Left ventricle myocardium superior (tissue), 1 donor: ENCODE results near the gene KIAA1217. TPM values are rescaled to one million over a fixed set of nuclear protein-coding genes. Genes with fewer than 3 reads are reported as not detected.

Source experiments
- ATAC-seq: fragments of 200-7000 bp; cut with Tn5 transposase; one replicate; pipeline ENCODE4 v1.9.1; 2020; ENCODE audit warnings: mild to moderate bottlenecking, moderate library complexity
- DNase-seq: peaks from one replicate; pipeline ENCODE4 v3.0.0-alpha.2; 2020
- intact Hi-C: fragments of 100-400 bp; cut with micrococcal nuclease; formaldehyde crosslinking; loops from one replicate; pipeline ENCODE4 v1.11.0; 2022
- total RNA-seq: library from RNA; stranded (reverse); fragmentation: NEBNext Ultra II Directional; extraction: Animal tissue kit (Norgen Biotek cat#: 25700); gene quantifications from one replicate; pipeline ENCODE4 v1.2.1, GENCODE V29; 2021
- donor health status: DM: no; HTN: yes; CAD: no; lungs with severe emphysema.

Gene KIAA1217
- total RNA-seq, 1 donor from 2014 or later, result 46.6 TPM

DNA sequence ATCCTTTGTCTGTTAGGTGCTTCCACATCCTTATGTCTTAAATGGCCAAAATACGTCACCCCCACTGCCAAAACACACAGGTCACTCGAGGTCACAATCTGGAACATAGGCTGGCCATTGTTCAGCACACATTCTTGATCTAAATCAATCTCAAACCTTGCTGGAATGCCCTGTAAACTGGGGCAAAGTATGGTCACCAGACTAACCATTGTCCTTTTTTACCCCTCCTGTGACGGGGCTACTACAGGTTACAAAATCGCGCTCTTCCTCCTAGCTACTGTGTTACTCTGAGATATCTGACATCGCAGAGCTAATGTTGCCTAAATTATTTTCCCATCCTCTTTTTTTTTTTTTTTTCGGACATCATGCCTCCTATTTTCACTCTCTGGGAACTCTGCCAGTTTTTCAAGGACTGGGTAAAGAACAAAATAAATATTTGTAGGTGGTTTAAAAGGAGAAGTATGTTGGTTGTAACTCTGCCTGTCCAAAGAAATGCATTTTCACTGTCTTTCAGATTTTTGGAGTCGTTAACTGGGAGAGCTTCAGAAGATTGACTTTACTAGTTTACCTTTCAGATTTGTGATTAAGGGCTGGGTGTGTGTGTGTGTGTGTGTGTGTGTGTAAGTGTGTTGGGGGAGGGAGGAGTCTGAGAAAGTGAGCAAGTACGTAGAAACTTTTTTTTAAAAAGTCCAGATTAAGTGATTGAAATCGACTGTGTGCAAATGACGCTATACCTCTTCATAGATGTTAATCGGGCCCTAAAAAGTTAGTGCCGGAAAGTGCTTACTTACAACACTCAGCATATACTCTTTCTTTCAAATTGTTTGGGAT, 942 bp upstream of the KIAA1217 start:
- DNase-seq (no peak), ATAC-seq (peak; percentile 68)
- intact Hi-C loops, result no loop called here

DNA sequence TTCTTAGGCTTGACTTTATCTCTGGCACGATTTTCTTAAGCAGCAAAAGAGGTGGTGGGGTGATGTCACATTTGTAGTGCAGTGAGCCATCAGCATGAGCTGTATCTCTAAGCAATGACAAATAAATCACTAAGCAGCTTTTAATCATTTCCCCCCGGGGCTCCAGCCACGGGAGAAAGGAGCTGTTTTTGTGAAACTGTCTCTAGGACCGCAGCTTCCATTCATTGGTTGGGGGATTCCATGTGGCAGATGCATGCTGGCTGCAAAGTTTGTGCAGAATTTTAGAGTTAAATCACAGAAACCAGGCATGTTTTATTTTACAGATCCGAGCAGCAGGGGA, 464 bp downstream of the KIAA1217 start:
- ATAC-seq, result peak; percentile 10
- intact Hi-C loops, result no loop called here
- DNase-seq, result no peak

DNA sequence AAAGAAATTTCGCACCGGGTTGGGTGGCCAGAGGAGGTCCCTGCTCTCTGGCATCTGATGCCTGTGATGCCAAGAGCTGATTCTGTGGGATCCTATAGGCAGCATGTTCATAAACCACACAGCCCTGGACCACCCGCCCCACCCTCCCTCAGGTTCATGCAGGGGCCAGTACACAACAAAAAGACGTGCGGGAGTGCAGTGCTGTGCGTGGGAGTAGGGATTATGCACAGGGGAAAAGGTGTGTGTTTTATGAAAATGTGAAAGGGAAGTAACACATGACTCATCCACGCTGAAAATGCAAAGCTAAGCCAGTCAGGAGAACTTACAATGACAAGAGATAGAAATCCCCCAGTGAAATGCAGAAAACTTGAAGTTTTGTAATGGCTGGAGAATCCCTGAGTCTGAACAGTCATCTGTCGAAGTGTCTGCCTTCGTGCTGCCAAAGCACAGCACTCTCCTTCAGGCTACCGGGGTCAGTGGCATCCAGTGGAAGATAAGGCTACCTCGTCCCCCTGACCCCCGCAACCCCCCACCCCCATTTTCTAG, 1.1 kb downstream of the KIAA1217 start:
- no peak for DNase-seq
- peak; percentile 11 for ATAC-seq

DNA sequence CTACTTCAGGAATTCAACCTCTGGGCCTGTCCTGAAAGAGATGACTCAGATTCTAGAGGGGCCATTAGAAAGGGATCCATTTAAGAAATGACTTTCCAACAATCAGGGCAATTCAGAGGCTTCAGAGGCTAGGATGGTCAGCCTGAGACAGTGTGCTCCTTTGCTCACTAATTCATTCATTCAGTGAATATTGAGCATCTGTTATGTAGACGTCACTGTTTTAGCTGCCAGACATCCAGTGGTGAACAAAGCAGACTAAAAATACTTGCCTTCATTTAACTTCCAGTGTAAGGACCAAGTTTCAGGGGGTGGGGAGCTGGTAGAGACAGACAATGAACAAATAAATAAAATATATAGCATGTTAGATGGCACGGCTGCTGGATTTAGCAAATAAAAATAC, 1.6 kb downstream of the KIAA1217 start:
- intact Hi-C loops, result no loop called here
- ATAC-seq (no peak), DNase-seq (no peak)

More for the DNA sequence above, 1.1 kb downstream of the KIAA1217 start:
- intact Hi-C loops, result no loop called here

DNA sequence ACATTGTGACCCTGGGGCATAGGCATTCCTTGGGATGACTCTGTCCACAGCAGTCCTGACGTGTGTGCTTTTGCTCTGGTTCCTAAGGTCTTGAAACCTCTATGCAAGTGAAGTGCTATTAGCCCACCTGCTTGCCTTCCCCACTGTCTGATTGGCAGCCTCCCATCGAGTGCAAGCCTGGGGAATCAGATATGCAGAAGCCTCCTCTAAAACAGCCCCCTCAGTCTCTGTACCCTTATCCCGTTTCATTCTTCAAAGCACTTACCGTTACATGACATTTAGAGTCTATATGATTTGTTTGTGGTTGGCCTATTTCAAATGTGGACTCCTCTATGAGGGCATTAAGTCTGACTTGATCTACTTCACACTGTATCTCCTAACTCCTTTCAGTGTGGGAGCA, 4.3 kb downstream of the KIAA1217 start:
- ATAC-seq (no peak), DNase-seq (no peak)
- intact Hi-C loops, result no loop called here

DNA sequence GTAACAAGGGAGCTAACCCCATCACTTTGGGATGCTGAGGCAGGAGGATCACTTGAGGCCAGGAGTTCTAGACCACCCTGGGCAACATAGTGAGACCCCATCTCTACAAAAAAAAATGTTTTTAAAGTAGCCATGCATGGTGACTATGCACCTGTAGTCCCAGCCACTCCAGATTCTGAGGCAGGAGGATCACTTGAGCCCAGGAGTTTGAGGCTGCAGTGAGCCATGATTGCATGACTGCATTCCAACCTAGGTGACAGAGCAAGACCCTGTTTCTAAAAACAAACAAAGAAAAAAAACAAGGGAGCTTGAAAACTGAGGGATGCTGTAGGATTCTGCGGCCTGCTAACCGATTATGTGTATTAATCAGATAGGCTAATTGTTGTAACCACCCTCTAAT, 4.9 kb downstream of the KIAA1217 start:
- DNase-seq (no peak), ATAC-seq (no peak)
- intact Hi-C loops, result no loop called here

DNA sequence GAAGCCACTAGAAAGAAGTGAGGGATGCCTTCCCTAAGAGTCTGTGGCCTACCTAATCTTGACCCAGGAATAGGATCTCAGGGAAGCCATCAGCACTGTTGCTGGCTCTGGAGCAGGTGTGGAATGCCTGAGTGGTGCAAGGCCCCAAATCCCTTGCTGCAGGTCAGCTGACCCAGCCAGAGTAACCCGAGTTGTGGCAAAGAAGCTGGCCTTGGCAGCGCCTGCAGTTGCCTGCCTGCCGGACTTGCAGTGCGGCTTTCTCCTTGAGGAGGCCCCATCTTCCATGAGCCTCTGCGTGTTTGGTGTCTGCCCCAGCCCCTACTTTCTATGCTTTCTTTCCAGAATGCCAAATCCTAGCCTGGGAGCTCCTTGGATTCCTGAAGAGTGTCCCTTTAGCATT, 5.8 kb downstream of the KIAA1217 start:
- peak; percentile 34 for DNase-seq
- intact Hi-C loops, result no loop called here
- ATAC-seq, result peak; percentile 45

DNA sequence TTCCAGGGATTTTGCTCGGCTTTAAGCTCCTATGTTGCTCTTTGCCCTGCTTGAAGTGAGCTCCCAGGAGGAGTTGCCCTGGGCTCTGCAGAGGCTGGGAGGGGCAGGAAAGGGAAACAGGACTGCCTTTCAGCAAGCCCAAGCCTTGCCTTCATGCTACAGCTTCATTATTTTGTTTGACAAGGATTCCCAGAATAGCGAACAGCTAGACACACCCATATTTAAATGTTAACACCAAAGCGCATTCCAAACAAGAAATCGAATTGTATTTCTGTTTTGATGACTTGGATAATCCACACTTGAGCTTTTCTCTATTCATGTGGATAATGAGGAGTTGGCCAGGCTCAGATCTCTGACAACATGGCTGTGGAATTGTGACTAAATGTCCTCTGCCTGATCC, 6.3 kb downstream of the KIAA1217 start:
- intact Hi-C loops, result no loop called here
- DNase-seq, result peak; percentile 38

DNA sequence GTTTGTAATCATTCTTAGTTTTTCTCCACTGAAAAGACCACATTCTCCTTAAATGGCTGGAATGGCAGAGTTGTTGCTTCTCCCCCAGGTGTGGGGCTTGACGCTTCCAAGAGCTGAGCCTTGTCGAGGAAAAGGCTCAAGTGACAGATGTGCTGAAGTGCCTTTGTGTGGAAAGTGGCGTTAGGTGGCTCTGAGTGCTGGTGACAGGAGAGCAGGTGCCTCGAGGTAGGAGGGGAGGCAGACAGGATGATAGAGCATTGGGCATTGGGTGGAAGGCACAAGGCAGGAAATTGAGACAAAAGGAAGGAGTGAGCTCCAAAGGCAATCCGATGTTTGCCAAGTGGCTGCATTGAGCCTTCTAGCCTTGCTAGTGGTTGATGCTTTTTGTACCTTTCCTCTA, 6.7 kb downstream of the KIAA1217 start:
- DNase-seq, result no peak
- peak; percentile 28 for ATAC-seq
- intact Hi-C loops, result no loop called here

More for the DNA sequence above, 6.3 kb downstream of the KIAA1217 start:
- peak; percentile 71 for ATAC-seq

DNA sequence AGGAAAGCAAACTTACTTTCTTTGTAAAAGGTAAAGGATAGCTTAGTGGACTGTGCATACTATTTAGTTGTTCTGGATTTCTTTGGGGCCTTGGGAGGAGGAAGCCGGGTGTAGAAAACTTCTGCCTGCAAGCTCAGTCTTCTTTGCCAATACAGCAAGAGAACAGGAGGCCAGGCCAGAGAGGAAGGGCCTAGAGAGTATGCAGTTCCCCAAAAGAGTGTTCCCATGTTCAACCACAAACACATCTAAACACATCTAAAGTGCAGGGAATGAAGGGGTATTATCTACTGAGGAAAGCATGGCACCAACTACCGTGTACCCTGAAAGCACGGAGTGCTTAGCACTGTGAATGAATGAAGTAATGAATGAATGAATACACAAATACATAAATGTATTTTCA, 11.0 kb downstream of the KIAA1217 start:
- DNase-seq (no peak), ATAC-seq (no peak)
- intact Hi-C loops, result no loop called here

DNA sequence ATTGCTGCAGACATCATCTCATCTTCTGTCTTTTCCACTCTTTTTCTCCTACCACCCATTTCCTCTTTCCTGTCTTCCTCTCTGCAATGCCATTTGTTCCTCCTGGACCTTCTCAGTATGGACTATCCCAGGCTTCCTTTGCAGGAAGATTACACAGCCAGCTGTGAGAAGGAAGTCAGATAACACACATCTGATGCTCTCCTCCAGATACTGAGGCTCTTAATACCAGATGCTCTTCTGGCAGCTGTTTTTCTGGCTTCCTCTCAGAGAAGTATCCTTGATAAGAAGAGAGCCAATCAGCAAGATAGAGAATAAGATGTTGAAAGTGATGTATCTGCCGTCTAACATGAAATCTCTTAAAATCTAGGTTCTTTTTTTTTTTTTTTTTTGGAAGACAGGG, 14.4 kb downstream of the KIAA1217 start:
- ATAC-seq (peak; percentile 38), DNase-seq (no peak)
- intact Hi-C loops, result no loop called here

DNA sequence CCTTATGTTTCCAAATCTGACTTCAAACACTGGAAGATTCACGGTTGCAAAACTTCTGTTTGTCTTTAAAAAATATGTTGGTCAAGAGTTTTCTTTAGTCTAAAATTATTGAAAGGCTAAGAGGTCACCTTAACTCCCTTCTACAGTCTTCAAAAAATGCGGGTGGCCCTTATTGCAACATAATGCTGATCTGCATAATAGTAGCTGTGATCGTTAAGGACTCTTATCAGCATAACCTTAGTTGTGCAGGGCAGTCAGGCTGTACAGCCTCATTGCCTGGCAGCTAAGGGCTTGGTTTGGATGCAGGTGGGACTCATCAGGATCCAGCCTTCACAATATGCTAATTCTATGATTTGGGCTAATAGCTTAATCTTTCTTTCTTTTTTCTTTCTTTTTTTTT, 15.0 kb downstream of the KIAA1217 start:
- intact Hi-C loops, result no loop called here
- DNase-seq, result no peak
- ATAC-seq, result peak; percentile 84

DNA sequence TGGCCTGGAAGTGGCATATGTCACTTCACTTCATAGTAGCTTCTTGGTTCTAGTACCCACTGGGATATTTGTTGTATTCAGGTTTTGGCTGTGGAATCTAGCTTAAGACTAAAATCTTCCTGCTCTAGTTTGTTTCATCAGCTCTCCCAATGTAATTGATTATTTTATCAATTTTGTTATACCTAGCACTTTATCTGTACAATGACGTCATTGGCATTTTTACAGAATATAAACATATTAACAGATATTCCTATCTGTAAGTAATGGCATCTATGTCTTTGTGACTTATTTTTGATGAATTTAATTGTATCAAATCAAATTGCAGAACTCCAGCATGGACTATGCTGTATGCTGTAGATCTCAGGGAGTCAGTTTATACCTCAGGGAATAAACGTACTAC, 19.7 kb downstream of the KIAA1217 start:
- ATAC-seq (no peak), DNase-seq (no peak)
- intact Hi-C loops, result no loop called here

DNA sequence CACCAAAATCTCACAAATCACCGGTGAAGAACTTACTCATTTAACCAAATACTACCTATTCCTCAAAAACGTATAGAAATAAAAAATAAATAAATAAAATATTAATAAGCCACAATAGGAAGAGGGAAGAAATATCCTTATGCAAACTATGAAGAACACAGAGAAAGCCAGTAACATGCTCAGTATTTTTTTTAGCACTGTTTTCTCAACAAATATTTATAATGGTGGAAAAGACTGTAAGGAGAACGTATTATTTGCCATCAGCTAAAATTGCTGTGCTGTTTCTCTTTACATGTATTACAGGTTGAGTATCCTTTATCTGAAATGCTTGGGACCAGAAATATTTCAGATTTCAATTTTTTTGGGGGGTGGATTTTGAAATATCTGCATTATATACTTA, 21.0 kb downstream of the KIAA1217 start:
- no peak for DNase-seq
- no peak for ATAC-seq
- intact Hi-C loops, result no loop called here

DNA sequence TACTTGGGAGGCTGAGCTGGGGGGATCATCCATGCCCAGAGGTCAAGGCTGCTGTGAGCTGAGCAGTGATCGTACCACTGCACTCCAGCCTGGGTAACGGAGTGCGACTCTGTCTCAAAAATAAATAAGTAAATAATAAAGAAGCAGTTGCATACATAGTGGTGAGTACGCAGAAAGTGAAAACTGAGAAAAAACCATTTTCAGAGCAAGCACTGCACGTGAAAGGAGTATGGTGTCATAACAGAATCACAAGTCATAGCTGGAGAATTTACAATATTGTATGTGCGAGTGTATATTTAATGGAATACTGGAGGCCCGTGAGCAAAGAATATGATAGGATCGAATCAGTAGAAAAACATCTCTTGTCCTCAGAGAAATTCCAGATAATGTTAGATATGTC, 22.3 kb downstream of the KIAA1217 start:
- intact Hi-C loops, result no loop called here
- DNase-seq, result no peak
- no peak for ATAC-seq

DNA sequence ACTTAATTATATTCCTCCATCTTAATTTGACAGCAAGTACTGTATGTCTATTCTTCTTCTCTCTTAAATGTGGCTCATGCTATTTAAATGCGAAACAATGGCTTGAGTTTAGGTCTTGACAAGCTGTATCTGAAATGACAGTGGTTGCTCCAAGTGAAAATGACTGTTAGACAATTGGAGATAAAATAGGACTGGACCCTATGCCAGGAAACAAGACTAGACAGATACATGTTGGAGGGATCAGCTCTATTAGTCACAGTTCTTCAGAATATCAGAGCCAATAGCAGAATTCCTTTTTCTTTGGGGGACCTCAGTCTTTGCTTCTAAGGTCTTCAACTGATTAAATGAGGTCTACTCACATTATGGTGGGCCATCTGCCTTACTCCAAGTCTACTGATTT, 25.8 kb downstream of the KIAA1217 start:
- no peak for DNase-seq
- ATAC-seq, result no peak
- intact Hi-C loops, result no loop called here

DNA sequence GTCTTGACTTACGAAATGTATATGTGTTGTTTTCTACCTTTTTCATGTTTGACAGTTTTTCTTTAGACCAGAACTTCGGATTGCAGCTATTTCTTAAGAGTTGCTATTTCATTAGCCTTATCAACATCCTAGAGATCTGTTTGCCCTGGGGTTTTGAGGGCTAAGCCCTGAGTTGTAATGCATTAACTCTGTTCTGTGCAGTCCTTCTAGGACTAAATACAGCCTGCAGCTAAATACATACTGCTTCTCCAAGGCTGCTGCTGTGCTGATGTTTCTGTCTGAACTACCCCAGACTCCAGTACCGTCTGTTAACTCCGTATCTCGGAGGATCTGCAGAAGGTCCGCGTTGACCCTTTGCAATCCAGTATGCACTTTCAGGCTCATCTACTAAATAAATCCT, 26.5 kb downstream of the KIAA1217 start:
- DNase-seq, result no peak
- intact Hi-C loops, result no loop called here
- ATAC-seq, result no peak

DNA sequence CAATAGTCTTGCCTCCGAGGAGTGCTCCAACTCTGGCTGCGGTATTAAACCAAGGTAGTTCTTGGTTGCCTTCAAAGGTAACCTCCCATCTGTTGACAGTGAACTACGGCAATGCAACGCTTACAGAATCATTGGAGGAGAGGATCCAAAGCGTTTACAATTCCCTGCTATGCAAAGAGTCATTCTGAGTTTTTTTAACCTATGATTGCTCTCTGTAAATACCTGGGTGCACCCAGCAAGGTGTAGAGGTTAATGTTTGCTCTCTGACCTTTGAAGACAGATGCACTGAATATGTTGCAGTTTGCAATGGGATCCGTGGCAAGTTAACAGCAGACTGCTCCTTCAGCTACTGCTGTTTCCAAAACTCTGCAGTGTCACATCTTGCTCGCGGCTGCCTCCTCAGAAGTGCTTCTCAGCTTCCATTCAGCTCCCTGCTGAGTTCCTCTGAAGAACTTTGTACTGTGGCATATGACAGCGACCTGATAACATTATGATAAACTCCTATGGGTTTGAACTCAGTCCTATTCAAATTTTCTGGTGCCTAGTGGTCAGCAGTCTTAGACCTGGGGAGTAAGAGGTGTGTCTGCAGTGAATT, 29.0 kb downstream of the KIAA1217 start:
- intact Hi-C loops, result no loop called here
- DNase-seq (no peak), ATAC-seq (no peak)

DNA sequence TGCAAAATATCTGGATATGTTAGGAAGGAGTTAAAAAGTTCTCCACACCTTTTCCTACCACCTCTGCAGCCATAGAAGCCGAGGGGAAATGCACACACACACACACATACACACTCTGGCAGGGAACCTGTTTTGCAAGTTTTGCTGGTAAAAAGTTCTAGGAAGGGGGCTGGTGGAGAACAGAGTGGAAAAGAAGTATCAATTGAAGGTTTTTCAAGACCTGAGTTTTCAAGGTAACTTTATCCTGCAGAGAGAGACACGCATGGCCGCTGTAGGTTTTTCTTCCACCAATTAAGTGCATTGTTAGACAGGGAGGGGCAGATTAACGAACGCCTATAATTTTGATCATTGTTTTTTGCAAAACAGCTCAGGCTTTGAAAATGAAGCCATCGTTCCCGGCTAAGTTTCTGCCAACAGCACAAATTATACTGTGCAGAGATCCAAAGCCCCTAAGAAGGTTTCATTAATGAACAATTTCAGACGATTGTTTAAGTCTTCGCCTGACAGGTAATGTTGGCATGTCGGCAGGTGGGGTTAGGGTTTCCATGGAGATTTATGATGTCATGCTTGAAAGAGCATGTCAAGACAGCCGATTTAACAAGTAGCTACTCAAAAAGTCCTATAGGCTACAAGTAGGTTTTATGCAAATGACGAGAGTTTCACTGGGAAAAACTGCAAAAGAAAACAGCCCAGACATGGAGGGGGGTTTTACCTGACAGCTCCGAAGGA, 29.7 kb downstream of the KIAA1217 start:
- DNase-seq (no peak), ATAC-seq (no peak)
- intact Hi-C loops, result no loop called here

DNA sequence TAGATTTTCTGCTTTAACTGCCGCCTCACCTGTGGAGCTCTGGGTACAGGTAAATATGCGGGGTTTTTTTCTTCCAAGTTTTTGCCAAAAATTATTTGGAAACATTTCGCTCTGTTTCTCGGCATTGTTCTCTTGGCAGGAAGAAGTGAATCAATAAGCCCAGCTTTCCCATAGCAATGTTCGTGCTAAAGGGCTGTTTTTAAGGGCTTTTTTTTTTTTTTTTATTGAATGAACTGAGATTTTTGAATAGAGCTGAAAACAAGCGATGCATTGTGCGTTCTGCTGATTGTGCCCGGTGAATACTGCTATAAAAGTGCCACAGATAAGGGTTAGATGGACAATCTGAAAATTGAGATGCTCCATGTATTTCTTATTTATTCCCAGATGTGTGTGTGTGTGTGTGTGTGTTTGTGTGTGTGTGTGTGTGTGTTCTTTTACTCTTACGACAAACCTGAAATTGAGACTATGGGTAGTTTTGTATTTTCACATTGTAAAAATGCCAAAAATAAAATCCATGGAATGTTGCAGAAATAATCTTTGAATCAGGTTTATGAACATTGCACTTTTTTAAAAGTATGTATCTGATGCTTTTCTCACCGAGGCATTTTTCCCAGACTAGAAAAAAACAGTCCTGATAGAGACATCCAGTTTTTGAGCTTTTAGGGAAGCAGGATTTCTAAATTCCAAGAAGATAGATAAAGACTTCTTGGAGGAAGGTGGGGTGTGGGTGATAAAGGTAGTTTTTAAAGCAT, 30.5 kb downstream of the KIAA1217 start:
- intact Hi-C loops, result no loop called here
- no peak for ATAC-seq
- DNase-seq, result no peak
